Measurements from ENCODE around the gene SUPT6H. TPM values are rescaled to one million over a fixed set of nuclear protein-coding genes. Genes with fewer than 3 reads are reported as not detected.

The SUPT6H gene
- total and polyA plus RNA-seq, 2 of the 4 experiments (the other 2 are of a cell fraction): 41.4 to 44.8 TPM

- Histone ChIP-seq H2AK5ac (ENCODE audit: low read depth, low read length) (no peak overlapping the region), H3K27ac (ENCODE audit: insufficient read depth, low read length) (no peak overlapping the region), H3K9me3 (ENCODE audit: control insufficient read depth, insufficient read depth, low read length) (no peaks in the 10 kb centered on the region), H3K4me1 (ENCODE audit: control insufficient read depth, insufficient read depth, low read length) (peaks cover 13% of the 10 kb centered on the region), H3K79me1 (ENCODE audit: low read depth in 1 of 2, low read length in 2 of 2) (peaks cover 20 to 69% of the 10 kb centered on the region in 2 experiments), H3K9me1 (ENCODE audit: insufficient read depth, low read length) (peaks cover 8% of the 10 kb centered on the region; the same call in 1 of the 2 replicates), H4K20me1 (ENCODE audit: insufficient read depth, low read length) (peaks cover 80% of the 10 kb centered on the region), H2BK5ac (ENCODE audit: low read depth, low read length, poor library complexity, severe bottlenecking) (no peak overlapping the region), H3K9ac (ENCODE audit: low read depth, low read length) (no peak overlapping the region), H2AK9ac (replicated peaks; ENCODE audit: low read depth, low read length, poor library complexity) (no peak overlapping the region), H3K18ac (ENCODE audit: low read depth, low read length) (no peak overlapping the region), H2BK15ac (ENCODE audit: low read depth, low read length) (no peak overlapping the region), H3K23ac (ENCODE audit: low read depth, low read length) (no peak overlapping the region), H3K36me3 (ENCODE audit: control insufficient read depth, insufficient read depth, low read length) (peaks cover 55% of the 10 kb centered on the region), H3K27me3 (ENCODE audit: control insufficient read depth, insufficient read depth, low read length) (no peaks in the 10 kb centered on the region), H4K91ac (ENCODE audit: insufficient read depth, low read depth, low read length) (no peak overlapping the region), H3K4ac (ENCODE audit: low read depth, low read length) (no peak overlapping the region), H3K4me2 (ENCODE audit: low read depth, low read length) (no peak overlapping the region), H3K14ac (replicated peaks; ENCODE audit: low read depth, low read length) (no peak overlapping the region), H2BK120ac (ENCODE audit: low read depth, low read length) (no peak overlapping the region), H3K56ac (ENCODE audit: extremely low read depth, insufficient read depth, low read length) (no peak overlapping the region), H4K8ac (ENCODE audit: low read depth in 2 of 2, low read length in 2 of 2) (no peak overlapping the region), H4K5ac (ENCODE audit: low read depth, low read length) (no peak overlapping the region), H2BK20ac (ENCODE audit: low read depth, low read length) (no peak overlapping the region), H2AFZ (replicated peaks; ENCODE audit: low read length, poor library complexity) (no peak overlapping the region), H3K4me3 (ENCODE audit: insufficient read depth, low read depth, low read length) (no peak overlapping the region)
- DNase-seq (no peak), ATAC-seq (ENCODE audit: low read depth) (no peak)
- TF ChIP-seq CTCF (conservative IDR thresholded peaks at IDR 0.05; ENCODE audit: low read depth, low read length) (no peak), ELK1 (IDR thresholded peaks at IDR 0.05; ENCODE audit: borderline replicate concordance, low read depth, low read length) (no peak), POLR2A (IDR thresholded peaks at IDR 0.05; ENCODE audit: low read depth, low read length) (no peak), CEBPB (IDR thresholded peaks at IDR 0.05; ENCODE audit: low read depth, low read length) (no peak), CHD1 (IDR thresholded peaks at IDR 0.05; ENCODE audit: low read depth, low read length) (no peak), SMC3 (IDR thresholded peaks at IDR 0.05; ENCODE audit: low read depth, low read length) (no peak), FOS (IDR thresholded peaks at IDR 0.05; ENCODE audit: low read depth, low read length) (no peak), USF2 (IDR thresholded peaks at IDR 0.05; ENCODE audit: low read depth, low read length) (no peak), MXI1 (IDR thresholded peaks at IDR 0.05; ENCODE audit: borderline replicate concordance, low read depth, low read length) (no peak)
- CTCF ChIA-PET: interaction anchor here (0.7 to 5.4 kb wide), 2 partner anchors 14 to 21 kb away, joined by 3 to 60 read pairs; partner anchors contain the start of genes NEK8 and TLCD1
- intact Hi-C loops (cut with micrococcal nuclease): no loop called here
- WGBS, 2 experiments (ENCODE audit: extremely low coverage in 2 of 2, insufficient read length in 1 of 2): 76% methylated on average over 6 of the region's 18 CpGs; no CpG with 5 or more reads in 1 of the 2 experiments
- in situ Hi-C loops (cut with MboI; ENCODE audit: low sequenced_read_pairs): no loop called here
- POLR2A ChIA-PET (ENCODE audit: unreplicated experiment): interaction anchor here (1.7 kb wide), 1 partner anchor 22 kb away, joined by 6 read pairs; no protein-coding TSS in a partner anchor
- BruUV-seq (replicated peaks): no TSS peak
- dilution Hi-C loops (cut with HindIII; ENCODE audit: low sequenced_read_pairs, unreplicated experiment): no loop called here
These were observed 87.0 kb downstream of the SUPT6H start for GRCh38 chr17:28748852-28749515.

Data from IMR-90 (cell line).